GM12872 (cell line): Measurements from ENCODE around the gene PRDM15.

Experiments
- CTCF ChIP-seq: IDR thresholded peaks from 3 replicates; pipeline ENCODE4 v1.5.1; 2011; ENCODE audit warnings: low read depth, mild to moderate bottlenecking, low read length, moderate library complexity; ENCODE audit not compliant: insufficient read depth

Gene PRDM15

GRCh38 chr21:41812679-41813078, 66.5 kb downstream of the PRDM15 start:
- TF ChIP-seq CTCF, result no peak

- TF ChIP-seq CTCF, result no peak
Observed at GRCh38 chr21:41810597-41810932, 68.6 kb downstream of the PRDM15 start.

GRCh38 chr21:41809891-41810596, 69.1 kb downstream of the PRDM15 start:
- TF ChIP-seq CTCF, result no peak

GRCh38 chr21:41808846-41809245, 70.3 kb downstream of the PRDM15 start:
- TF ChIP-seq CTCF, result no peak

- TF ChIP-seq CTCF, result no peak
Observed at GRCh38 chr21:41808094-41808493, 71.0 kb downstream of the PRDM15 start.

- no peak for TF ChIP-seq CTCF
Observed at GRCh38 chr21:41806773-41807172, 72.4 kb downstream of the PRDM15 start.

GRCh38 chr21:41805643-41806042, 73.5 kb downstream of the PRDM15 start:
- TF ChIP-seq CTCF, result no peak
